KMS-11 (cell line): ENCODE data around the gene BABAM1.

Experiments
- H2AFZ ChIP-seq: fragments of 200-600 bp; sonication (generic); 2 replicates; pipeline ENCODE4 v1.6.1; 2016; ENCODE audit warnings: antibody characterized with exemption, mixed run types, low read depth
- H3K27ac ChIP-seq: fragments of 200-600 bp; sonication (generic); 2 replicates; pipeline ENCODE4 v1.6.1; 2016; ENCODE audit warnings: mild to moderate bottlenecking, mixed run types
- H3K27me3 ChIP-seq: fragments of 200-600 bp; sonication (generic); 2 replicates; pipeline ENCODE4 v1.6.1; 2017; ENCODE audit warnings: mild to moderate bottlenecking, low read depth, mixed run types, moderate library complexity; ENCODE audit not compliant: insufficient read depth
- H3K36me3 ChIP-seq: fragments of 200-600 bp; sonication (generic); 2 replicates; pipeline ENCODE4 v1.6.1; 2017; ENCODE audit warnings: mild to moderate bottlenecking, mixed run types; ENCODE audit not compliant: insufficient read depth
- H3K4me1 ChIP-seq: fragments of 200-600 bp; sonication (generic); 2 replicates; pipeline ENCODE4 v1.6.1; 2016; ENCODE audit warnings: mild to moderate bottlenecking, low read depth, mixed run types; ENCODE audit not compliant: poor library complexity, severe bottlenecking
- H3K4me2 ChIP-seq: fragments of 200-600 bp; sonication (generic); 2 replicates; pipeline ENCODE4 v1.7.0; 2016; ENCODE audit warnings: mild to moderate bottlenecking, mixed run types
- H3K4me3 ChIP-seq: fragments of 200-600 bp; sonication (generic); IDR thresholded peaks from 2 replicates; pipeline ENCODE4 v1.6.1; 2017; ENCODE audit warnings: low read depth, low read length, mixed read lengths; ENCODE audit not compliant: insufficient read depth
- H3K79me2 ChIP-seq: fragments of 200-600 bp; sonication (generic); 2 replicates; pipeline ENCODE4 v1.6.1; 2016; ENCODE audit warnings: low read depth, mixed run types; ENCODE audit not compliant: insufficient read depth
- H3K9ac ChIP-seq: fragments of 200-600 bp; sonication (generic); 2 replicates; pipeline ENCODE4 v1.6.1; 2016; ENCODE audit warnings: mild to moderate bottlenecking, mixed run types
- H4K20me1 ChIP-seq: fragments of 200-600 bp; sonication (generic); 2 replicates; pipeline ENCODE4 v1.6.1; 2016; ENCODE audit warnings: mild to moderate bottlenecking, mixed run types; ENCODE audit not compliant: insufficient read depth
- TF ChIP-seq, protein P1 (sequence below): fragments of 200-600 bp; sonication (generic); conservative IDR thresholded peaks from 2 replicates; pipeline ENCODE4 v1.6.1; 2017; ENCODE audit warnings: low read depth, mild to moderate bottlenecking, antibody characterized with exemption, low read length, moderate library complexity, mixed read lengths

The BABAM1 gene

DNA sequence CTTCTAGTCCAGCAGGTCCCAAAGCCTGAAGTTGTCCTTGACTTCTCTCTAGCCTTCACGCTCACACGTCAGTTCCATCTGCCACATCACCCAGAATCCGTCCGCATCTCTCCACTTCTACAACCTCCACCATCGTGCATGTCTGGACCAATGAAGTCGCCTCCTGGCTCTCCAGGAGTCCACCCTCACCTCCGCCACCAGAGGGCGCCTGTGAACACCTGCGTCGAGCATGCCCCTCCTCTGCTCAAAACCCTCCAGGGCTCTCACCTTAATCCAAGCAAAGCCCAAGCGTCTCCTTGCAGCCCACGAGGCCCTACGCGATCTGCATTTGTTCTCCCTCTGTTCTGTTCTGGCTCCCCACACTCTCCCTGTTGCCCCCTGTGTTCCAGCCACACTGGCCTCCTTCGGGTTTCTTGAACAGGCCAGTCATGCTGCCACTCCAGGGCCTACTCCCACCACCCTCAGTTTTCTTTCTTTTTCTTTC is 6.4 kb upstream of the BABAM1 start:
- Histone ChIP-seq H4K20me1 (no peaks in the 10 kb centered on the region), H3K79me2 (no peaks in the 10 kb centered on the region), H3K4me2 (no peak overlapping the region), H3K4me1 (no peaks in the 10 kb centered on the region), H3K36me3 (no peaks in the 10 kb centered on the region), H3K9ac (no peak overlapping the region), H3K27me3 (no peaks in the 10 kb centered on the region), H2AFZ (peak overlapping the region; percentile 69), H3K27ac (no peak overlapping the region), H3K4me3 (no peak overlapping the region)
- TF ChIP-seq, protein P1, sequence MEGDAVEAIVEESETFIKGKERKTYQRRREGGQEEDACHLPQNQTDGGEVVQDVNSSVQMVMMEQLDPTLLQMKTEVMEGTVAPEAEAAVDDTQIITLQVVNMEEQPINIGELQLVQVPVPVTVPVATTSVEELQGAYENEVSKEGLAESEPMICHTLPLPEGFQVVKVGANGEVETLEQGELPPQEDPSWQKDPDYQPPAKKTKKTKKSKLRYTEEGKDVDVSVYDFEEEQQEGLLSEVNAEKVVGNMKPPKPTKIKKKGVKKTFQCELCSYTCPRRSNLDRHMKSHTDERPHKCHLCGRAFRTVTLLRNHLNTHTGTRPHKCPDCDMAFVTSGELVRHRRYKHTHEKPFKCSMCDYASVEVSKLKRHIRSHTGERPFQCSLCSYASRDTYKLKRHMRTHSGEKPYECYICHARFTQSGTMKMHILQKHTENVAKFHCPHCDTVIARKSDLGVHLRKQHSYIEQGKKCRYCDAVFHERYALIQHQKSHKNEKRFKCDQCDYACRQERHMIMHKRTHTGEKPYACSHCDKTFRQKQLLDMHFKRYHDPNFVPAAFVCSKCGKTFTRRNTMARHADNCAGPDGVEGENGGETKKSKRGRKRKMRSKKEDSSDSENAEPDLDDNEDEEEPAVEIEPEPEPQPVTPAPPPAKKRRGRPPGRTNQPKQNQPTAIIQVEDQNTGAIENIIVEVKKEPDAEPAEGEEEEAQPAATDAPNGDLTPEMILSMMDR, result peak; percentile 91

DNA sequence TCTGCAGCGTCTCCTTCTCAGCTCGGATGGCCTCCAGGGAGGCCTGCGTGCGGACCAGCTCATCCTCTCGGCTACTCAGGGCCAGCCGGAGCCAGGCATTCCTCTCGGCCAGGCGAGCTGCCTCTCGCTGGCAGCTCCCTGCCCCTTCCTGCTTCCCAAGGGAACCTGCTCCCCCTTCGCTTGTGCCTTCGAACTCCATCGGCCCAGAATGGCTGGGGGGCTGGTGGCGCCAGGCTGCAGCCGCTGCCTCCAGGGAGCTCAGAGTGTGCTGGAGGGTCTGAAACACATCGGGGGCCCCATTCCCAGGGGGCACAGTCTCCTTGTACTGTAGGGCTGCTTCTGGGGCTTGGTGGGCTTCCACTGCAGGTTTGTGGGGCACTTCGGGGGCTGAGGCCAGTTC is 4.7 kb upstream of the BABAM1 start:
- Histone ChIP-seq H2AFZ (no peak overlapping the region), H3K4me1 (peaks cover 6% of the 10 kb centered on the region), H3K4me3 (no peak overlapping the region), H3K27ac (no peak overlapping the region), H3K79me2 (no peaks in the 10 kb centered on the region), H4K20me1 (no peaks in the 10 kb centered on the region), H3K36me3 (no peaks in the 10 kb centered on the region), H3K9ac (no peak overlapping the region), H3K4me2 (no peak overlapping the region), H3K27me3 (no peaks in the 10 kb centered on the region)
- TF ChIP-seq, protein P1, result no peak

DNA sequence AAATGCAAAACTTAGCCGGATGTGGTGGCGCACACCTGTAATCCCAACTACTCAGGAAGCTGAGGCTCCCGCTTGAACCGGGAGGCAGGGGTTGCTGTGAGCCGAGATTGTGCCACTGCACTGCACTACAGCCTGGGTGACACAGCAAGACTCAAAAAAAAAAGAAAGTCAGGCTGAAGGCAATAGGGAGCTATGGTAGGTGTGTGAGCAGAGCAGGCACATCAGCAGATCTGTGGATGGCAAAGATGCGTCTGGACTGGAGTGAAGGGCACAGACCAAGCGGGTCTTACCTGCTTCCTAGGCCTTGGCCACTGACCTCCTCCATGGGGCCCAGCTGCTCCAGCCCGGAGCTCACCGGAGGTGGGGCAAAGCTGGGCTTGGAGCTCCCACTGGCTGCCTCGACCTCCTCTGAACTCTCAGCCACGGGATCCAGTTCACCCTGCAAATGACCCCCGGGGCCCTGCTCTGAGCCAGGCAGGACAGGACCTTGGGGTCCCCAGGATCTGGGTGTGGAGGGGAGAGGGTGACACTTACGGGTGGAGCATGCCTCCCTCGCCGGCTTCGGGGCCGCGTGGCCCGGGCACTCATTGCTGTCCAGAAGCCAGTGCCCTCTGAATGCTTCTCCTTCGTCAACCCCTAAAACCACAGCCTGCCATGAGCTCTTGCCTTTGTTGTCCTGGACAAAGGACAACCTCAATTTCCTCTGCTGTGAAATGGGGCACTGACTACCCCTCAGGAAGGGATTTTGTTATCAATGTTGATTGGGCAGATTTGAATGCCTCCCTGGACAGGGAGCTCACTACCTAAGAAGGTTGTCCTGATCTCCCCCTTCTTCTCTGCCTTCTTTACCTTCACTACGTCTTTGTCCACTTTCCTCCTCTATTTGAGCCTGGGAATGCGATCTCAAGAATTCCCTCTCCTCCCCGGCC is 3.3 kb upstream of the BABAM1 start:
- Histone ChIP-seq H3K4me1 (peaks cover 14% of the 10 kb centered on the region), H3K9ac (no peak overlapping the region), H3K4me3 (no peak overlapping the region), H3K27me3 (no peaks in the 10 kb centered on the region), H3K36me3 (no peaks in the 10 kb centered on the region), H3K27ac (no peak overlapping the region), H2AFZ (no peak overlapping the region), H3K4me2 (no peak overlapping the region), H4K20me1 (no peaks in the 10 kb centered on the region), H3K79me2 (peaks cover 6% of the 10 kb centered on the region; the same call in 1 of the 2 replicates)
- TF ChIP-seq, protein P1, result no peak

DNA sequence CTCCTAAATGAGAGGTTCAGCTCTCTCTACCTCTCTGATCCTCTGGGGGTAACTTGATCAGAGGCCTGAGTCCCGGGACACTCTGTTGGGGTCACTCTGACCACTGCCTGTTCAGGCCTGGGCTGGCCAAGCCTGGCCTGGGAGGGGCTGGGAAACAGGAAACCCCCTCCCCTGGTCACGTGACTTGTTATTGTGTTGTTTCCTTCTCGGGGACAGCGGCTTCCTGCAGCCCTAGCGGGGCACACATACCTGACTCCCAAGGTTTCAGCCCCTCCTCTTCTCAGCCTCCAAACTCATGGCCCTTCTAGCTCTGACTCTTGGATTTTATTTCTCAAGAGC is 2.6 kb upstream of the BABAM1 start, which contains the start of gene USHBP1:
Gene USHBP1, minus strand, starts transcription at position 105 of the 339 bp plus-strand sequence. CDS start 446 bp downstream, outside the sequence.
- no peak within 1 kb of the TSS for H3K4me2 ChIP-seq
- no peak within 1 kb of the TSS for H3K9ac ChIP-seq
- no peaks in the 10 kb centered on the region for H4K20me1 ChIP-seq
- TF ChIP-seq, protein P1, result no peak
- no peaks in the 10 kb centered on the region for H3K27me3 ChIP-seq
- H2AFZ ChIP-seq, result no peak within 1 kb of the TSS
- no peak within 1 kb of the TSS for H3K4me3 ChIP-seq
- H3K36me3 ChIP-seq, result no peaks in the 10 kb centered on the region
- peaks cover 6% of the 10 kb centered on the region; the same call in 1 of the 2 replicates for H3K79me2 ChIP-seq
- no peak within 1 kb of the TSS for H3K27ac ChIP-seq
- peaks cover 14% of the 10 kb centered on the region for H3K4me1 ChIP-seq
